HG02970 (cell line): ENCODE results near the gene TNFSF12.
A peak's percentile ranks its signal among the peaks of the same experiment; 100 is the strongest.

Experiments used
- ATAC-seq: cut with Tn5 transposase; IDR thresholded peaks from one replicate; pipeline ENCODE4 v1.9.1; 2021; ENCODE audit warnings: mild to moderate bottlenecking, moderate library complexity, moderate number of reproducible peaks; ENCODE audit not compliant: unreplicated experiment, low FRiP score

TNFSF12 gene

GRCh38 chr17:7563115-7563869 is 14.4 kb downstream of the TNFSF12 start:
- no peak for ATAC-seq

GRCh38 chr17:7569571-7569970 is 20.7 kb downstream of the TNFSF12 start:
- ATAC-seq, result no peak

- no peak for ATAC-seq
Measured at GRCh38 chr17:7570351-7570750, 21.5 kb downstream of the TNFSF12 start.

- ATAC-seq, result no peak
Measured at GRCh38 chr17:7572338-7572587, 23.4 kb downstream of the TNFSF12 start.

GRCh38 chr17:7572588-7573323 is 23.9 kb downstream of the TNFSF12 start:
- peak; percentile 83 for ATAC-seq

DNA sequence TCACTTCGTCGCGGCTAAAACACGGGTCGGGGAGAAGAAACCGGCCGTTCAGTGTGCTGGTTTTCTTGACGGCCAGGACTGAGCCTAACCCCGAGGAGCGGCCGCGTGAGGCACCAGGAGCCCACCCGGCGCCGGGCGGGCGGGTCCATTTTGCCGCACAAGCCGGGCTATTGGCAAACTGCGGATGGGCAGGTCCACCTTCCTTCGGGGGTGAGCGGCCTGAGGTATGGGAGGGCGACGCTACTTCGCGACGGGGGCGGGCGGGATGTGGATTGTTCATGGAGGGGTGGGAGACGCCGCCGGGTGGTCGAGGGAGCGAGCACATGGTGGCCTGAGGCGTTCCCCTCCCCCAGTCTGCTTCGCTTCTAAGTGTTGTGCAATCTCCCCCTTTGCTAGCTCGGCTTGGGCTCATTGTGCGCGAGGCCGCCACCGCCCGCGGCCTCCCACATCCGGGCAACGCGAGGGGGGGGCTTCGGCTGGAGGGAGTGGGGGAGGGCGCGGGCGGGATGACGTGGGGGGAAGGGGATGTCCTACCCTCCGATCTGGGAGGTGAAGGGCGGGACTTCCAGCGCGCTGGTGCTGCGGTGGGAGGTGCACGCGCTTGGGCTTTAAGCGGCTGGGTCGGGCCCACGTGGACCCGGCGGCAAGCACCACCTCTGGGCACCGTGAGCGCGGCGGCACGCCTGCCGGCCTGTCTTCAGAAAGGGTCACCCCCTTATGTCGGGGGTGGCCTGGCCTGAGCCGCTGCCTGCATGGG is 24.6 kb downstream of the TNFSF12 start:
- no peak for ATAC-seq

DNA sequence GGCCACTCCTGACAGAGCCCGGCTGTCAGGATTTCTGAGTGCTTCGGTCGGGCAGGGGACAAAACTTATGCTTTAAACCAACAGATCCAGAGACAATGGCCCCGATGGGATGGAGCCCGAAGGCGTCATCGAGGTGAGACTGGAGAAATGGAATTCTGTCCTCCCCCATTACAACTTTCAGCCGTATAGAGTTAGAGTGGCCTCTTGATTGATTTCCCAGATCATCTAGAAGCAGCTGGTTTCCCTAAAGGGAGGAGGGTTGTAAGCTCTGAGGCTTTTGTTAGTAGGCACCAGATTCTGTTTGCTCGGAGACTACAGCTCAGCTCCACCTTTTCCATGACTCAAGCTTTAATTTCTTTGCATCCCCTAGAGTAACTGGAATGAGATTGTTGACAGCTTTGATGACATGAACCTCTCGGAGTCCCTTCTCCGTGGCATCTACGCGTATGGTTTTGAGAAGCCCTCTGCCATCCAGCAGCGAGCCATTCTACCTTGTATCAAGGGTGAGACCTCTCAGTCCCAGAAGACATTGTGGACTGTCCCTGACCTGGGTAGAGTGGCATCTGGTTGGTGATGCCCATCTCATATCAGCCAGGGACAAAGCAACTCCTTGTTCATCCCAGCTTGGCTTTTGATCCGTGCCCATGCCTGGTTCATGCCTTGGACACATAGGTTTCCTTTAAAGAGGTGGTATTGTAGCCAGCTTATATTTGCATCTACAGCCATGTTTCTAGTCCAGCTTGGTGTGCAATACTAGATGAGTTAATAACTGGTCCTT is 25.5 kb downstream of the TNFSF12 start:
- no peak for ATAC-seq

GRCh38 chr17:7575481-7575883 is 26.6 kb downstream of the TNFSF12 start:
- no peak for ATAC-seq

GRCh38 chr17:7575959-7576358 is 27.1 kb downstream of the TNFSF12 start:
- no peak for ATAC-seq

- no peak for ATAC-seq
Measured at GRCh38 chr17:7576432-7576937, 27.6 kb downstream of the TNFSF12 start.

- ATAC-seq, result no peak
Measured at GRCh38 chr17:7577327-7578199, 28.7 kb downstream of the TNFSF12 start.

DNA sequence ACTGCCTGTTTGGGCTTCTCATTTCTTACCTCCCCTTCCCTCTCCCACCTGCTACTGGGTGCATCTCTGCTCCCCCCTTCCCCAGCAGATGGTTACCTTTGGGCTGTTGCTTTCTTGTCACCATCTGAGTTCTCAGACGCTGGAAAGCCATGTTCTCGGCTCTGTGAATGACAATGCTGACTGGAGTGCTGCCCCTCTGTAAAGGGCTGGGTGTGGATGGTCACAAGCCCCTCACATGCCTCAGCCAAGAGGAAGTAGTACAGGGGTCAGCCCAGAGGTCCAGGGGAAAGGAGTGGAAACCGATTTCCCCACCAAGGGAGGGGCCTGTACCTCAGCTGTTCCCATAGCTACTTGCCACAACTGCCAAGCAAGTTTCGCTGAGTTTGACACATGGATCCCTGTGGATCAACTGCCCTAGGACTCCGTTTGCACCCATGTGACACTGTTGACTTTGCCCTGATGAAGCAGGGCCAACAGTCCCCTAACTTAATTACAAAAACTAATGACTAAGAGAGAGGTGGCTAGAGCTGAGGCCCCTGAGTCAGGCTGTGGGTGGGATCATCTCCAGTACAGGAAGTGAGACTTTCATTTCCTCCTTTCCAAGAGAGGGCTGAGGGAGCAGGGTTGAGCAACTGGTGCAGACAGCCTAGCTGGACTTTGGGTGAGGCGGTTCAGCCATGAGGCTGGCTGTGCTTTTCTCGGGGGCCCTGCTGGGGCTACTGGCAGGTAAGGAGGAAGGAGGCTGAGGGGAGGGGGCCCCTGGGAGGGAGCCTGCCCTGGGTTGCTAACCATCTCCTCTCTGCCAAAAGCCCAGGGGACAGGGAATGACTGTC is 30.4 kb downstream of the TNFSF12 start, which contains the start of gene CD68:
Gene CD68 (plus strand): TSS at position 638 of the 833 bp plus-strand sequence. CDS start 40 bp downstream, at position 678.
- no peak for ATAC-seq

DNA sequence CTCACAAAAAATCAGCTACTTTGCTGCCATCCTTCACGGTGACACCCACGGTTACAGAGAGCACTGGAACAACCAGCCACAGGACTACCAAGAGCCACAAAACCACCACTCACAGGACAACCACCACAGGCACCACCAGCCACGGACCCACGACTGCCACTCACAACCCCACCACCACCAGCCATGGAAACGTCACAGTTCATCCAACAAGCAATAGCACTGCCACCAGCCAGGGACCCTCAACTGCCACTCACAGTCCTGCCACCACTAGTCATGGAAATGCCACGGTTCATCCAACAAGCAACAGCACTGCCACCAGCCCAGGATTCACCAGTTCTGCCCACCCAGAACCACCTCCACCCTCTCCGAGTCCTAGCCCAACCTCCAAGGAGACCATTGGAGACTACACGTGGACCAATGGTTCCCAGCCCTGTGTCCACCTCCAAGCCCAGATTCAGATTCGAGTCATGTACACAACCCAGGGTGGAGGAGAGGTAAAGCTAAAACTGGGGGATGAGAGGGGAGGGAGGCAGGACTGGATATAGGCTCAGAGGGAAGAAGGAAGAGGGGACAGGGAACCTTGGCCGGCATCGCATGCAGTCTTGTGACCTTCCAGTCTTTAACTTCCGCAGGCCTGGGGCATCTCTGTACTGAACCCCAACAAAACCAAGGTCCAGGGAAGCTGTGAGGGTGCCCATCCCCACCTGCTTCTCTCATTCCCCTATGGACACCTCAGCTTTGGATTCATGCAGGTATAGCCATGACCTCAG is 31.2 kb downstream of the TNFSF12 start:
- no peak for ATAC-seq

GRCh38 chr17:7580604-7581575 is 32.0 kb downstream of the TNFSF12 start:
- no peak for ATAC-seq

DNA sequence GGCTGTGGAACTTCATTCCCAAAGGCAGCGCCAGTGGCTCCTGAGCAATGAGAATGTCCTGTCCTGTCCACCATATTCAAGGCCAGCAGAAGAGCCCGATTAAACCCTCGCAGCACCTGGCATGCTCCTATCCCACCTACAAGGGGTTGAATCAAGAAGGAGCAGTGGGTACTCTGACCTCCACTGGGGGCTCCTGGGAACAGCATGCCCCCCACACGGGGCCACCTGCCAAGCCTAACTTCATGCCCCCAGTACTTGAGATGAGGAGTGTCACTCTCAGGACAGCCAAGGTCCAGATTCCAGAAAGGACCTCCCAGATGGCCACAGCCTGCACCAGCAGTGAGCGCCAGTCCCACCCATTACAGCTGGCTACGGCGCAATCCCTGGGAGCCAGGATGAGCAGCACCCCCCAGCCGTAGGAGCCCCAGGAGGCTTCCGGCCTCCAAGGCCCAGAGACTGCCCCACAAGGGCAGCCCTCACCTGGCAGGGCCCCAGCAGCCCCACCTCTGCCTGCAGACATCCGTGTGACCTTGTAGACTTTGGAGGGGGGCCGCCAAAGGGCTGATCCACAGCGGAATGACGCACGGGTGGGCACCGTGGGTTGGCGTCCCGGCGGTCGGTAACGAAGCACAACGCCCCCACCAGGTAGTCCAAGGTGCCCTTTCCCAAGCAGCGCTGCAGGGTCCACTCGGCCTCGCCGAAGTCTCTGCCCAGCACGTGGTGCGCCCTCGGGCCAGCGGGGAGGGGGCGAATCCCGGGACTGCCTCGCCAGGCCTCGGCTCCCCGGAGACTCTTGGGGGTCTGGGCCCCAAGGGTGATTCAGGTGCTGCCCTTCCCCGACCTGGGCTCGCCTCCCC is 33.8 kb downstream of the TNFSF12 start:
- ATAC-seq, result no peak
